T-helper 17 cell (primary cell): ENCODE data around the gene ZFAND4. TPM values are rescaled to one million over a fixed set of nuclear protein-coding genes. Genes with fewer than 3 reads are reported as not detected.
"Not testable (repeated sequence)": the region's sequence is repeated elsewhere in the genome, so short reads cannot be mapped to it uniquely, and the experiment has no call there.

Source experiments
- ATAC-seq: fragments of 150-1000 bp; cut with Tn5 transposase; 2 replicates; pipeline ENCODE4 v1.10.0; 2021; ENCODE audit warnings: mild to moderate bottlenecking, moderate library complexity
- DNase-seq, 3 donors: peaks; one replicate each; pipeline versions ENCODE4 v3.0.0 to v3.0.0-alpha.2; 2020 to 2021
- H3K9me3 ChIP-seq: one replicate; pipeline ENCODE4 v1.7.0; 2013; ENCODE audit warnings: low read length, mild to moderate bottlenecking; ENCODE audit not compliant: control insufficient read depth, poor library complexity, severe bottlenecking
- H3K27ac Mint-ChIP-seq: one replicate; pipeline ENCODE4 v1.8.0; 2022; ENCODE audit warnings: mild to moderate bottlenecking, moderate library complexity, mixed read lengths
- H3K27me3 Mint-ChIP-seq: one replicate; pipeline ENCODE4 v1.8.0; 2022; ENCODE audit warnings: mixed read lengths
- H3K36me3 Mint-ChIP-seq: one replicate; pipeline ENCODE4 v1.8.0; 2022; ENCODE audit warnings: low read depth, mixed read lengths
- H3K4me1 Mint-ChIP-seq: one replicate; pipeline ENCODE4 v1.8.0; 2022; ENCODE audit warnings: mild to moderate bottlenecking, mixed read lengths
- H3K4me3 Mint-ChIP-seq: one replicate; pipeline ENCODE4 v1.8.0; 2022; ENCODE audit warnings: mild to moderate bottlenecking, moderate library complexity, mixed read lengths
- total RNA-seq, 4 donors: library from RNA in 2 of 4; stranded (reverse) in 2 of 4; gene quantifications; one replicate each; pipeline ENCODE4 v1.2.3 and lab custom pipeline; 2022 to 2026

ZFAND4 gene
- total RNA-seq (10 to 100 TPM; 26.2 to 28.3 TPM), total RNA-seq (lab: John Stamatoyannopoulos, UW) (28.9 to 30.8 reads per million in 2 donors)

DNA sequence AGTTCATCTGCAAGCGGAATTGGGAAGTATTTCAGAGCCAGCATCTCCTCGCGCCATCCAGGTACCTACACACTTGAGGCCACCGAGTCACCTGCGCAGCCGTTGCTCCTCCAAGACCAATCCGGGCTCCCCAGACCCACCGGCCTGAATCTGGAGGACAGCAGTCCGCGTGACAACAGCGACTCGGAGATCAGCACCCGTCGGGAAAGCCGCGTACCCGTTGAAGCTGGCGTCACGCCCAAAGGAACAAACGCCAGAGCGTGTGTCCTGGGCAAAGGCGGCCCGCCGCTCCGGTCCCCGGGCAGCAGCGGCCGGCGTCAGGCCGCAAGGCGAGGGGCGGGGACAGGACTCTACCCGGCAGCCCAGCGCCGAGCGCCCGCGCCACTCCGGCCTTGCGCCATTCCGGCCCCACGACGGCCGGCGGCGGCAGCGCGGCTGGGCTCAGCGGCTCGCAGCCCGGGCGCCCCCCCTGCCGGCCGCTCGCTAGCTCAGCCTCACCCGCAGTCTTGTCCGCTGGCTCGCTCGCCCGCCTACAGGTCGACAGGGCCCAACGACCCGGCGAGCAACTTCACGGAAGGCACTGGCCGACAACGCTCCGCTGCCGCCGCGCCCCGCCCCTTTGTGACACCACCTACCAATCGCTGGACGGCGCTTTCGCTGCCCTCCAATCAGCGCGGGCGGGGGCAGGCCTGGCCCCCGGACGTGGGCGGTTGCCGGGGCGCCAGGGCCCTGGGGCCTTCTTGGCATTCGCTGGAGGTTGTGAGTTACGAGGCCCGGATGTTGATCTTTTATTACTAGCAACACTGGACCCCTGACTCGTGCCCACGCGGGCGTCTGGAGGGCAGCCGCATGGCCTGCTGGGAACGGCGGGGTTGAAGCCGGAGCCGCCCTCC lies at the start of gene ZFAND4:
Gene ZFAND4 (minus strand): TSS at position 592 of the 893 bp plus-strand sequence. CDS start 9,047 bp downstream, outside the sequence.
- H3K4me1 Mint-ChIP-seq: peaks cover 31% of the 10 kb centered on the region
- no peaks in the 10 kb centered on the region for H3K27me3 Mint-ChIP-seq

DNA sequence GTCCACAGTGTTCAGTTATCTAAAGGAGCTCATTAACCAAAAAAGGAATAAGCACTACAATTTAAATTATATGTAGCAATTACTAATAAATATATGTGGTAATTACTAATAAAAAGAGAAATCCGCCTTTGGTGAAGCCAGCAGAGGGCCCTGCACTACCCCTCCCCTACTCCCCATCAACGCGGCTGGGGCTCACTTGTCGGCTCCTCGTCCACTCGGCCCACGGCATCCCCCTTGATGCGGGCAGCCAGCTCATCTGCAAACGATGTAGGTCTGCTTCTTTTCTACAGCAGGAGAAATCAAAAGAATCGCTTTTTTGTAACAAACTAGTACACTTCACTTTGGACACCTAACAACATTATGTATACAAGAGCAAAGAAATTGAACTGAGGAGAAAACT lies 48.9 kb upstream of the ZFAND4 start:
- not testable (repeated sequence) for H3K4me3 Mint-ChIP-seq, ATAC-seq, H3K27ac Mint-ChIP-seq, H3K36me3 Mint-ChIP-seq, H3K27me3 Mint-ChIP-seq, H3K9me3 ChIP-seq, DNase-seq, H3K4me1 Mint-ChIP-seq

More for the DNA sequence above, at the start of gene ZFAND4:
- Mint-ChIP-seq H3K36me3 (peaks cover 5% of the 10 kb centered on the region), H3K27ac (peak within 1 kb of the TSS; percentile 86), H3K4me3 (peak within 1 kb of the TSS; percentile 94)
- peak; percentile 89 to 93 (median 91) for DNase-seq
- peak; percentile 97 for ATAC-seq
- no peaks in the 10 kb centered on the region for H3K9me3 ChIP-seq

DNA sequence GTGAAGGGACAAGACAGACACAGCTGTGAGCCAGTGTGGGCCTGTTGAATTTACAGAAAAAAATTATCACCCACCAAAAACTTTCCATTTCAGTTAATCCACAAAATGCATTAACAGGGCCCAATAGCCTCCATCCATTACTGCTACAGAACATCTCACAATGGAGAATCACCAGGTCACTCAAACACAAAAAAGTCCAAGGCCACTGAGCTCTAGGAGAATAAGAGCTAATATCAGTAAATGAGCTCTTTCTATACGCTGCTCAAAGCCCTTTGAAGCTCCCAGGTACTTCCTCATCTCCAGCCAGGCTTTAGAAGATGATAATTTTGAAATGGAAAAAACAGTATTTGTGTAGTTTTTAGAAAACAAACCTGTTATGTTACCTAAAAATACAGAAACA lies 45.1 kb upstream of the ZFAND4 start:
- not testable (repeated sequence) for H3K27me3 Mint-ChIP-seq, ATAC-seq, H3K27ac Mint-ChIP-seq, H3K4me3 Mint-ChIP-seq, H3K36me3 Mint-ChIP-seq, H3K9me3 ChIP-seq, H3K4me1 Mint-ChIP-seq, DNase-seq

DNA sequence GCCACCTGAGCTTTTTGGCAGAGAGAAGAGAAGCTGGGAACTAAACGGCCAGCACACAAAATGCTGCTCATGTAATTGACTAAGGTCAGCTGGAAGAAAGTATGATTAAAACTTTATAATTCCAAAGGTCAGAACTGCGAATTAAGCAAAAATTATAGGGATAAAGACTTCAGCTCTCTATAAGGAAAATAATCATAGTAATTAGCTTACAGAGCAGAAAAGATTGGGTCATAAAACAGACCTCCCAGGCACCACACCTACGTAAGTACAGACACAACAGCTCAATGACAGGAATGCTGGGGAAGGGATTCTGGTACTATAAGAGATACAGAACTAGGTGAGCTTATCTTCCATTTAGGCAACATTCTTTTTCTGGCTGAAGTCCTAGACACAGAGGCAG lies 44.5 kb upstream of the ZFAND4 start:
- not testable (repeated sequence) for H3K4me3 Mint-ChIP-seq, H3K9me3 ChIP-seq, DNase-seq, H3K4me1 Mint-ChIP-seq, ATAC-seq, H3K27me3 Mint-ChIP-seq, H3K27ac Mint-ChIP-seq, H3K36me3 Mint-ChIP-seq

DNA sequence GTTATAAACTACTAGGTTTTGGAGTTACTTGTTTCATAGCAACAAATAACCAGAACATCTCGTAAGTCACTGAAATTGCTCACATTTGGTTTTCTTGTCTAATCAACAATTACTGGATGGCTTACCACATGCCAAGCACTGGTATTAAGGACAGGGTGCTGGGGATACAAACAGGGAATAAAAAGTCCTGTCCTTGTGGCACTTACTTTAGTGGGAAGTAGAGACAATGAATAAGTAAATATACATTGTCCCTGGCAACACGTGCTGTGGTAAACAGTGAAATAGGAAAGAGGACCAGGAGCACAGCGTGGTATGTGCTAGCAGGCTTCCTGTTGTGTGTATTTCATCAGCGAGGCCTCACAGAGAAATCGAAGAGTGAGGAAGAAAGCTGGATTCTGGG lies 38.7 kb upstream of the ZFAND4 start:
- not testable (repeated sequence) for ATAC-seq, H3K27me3 Mint-ChIP-seq, H3K9me3 ChIP-seq, DNase-seq, H3K27ac Mint-ChIP-seq, H3K4me3 Mint-ChIP-seq, H3K36me3 Mint-ChIP-seq, H3K4me1 Mint-ChIP-seq

DNA sequence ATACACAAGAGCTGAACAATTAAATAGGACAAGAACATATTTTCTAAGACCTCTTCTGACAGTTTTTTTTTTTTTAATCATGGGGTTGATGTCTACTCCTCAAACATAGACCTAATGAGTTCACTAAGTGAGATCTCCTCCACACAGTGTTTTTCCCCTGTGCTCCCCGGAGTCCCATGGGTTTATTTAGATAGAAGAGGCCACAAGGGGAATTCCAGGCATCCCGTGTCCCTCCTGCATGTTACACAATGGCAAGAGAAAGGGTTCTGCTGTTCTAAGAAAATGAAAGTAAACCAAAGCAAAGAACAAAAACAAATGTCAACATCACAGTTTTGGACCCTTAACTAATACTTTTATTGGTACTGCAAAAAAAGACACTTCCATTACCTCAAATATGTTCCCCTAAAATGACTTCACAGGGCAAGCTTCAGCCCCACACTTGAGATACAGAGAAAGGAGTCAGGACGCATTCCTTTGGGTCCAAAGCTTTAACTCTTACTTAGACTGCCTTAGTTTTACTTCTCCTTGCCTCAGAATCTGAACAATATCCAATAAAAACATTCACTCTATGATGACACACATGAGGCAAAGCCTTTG lies 37.7 kb upstream of the ZFAND4 start:
- not testable (repeated sequence) for H3K36me3 Mint-ChIP-seq, H3K9me3 ChIP-seq, DNase-seq, H3K27me3 Mint-ChIP-seq, ATAC-seq, H3K27ac Mint-ChIP-seq, H3K4me1 Mint-ChIP-seq, H3K4me3 Mint-ChIP-seq

DNA sequence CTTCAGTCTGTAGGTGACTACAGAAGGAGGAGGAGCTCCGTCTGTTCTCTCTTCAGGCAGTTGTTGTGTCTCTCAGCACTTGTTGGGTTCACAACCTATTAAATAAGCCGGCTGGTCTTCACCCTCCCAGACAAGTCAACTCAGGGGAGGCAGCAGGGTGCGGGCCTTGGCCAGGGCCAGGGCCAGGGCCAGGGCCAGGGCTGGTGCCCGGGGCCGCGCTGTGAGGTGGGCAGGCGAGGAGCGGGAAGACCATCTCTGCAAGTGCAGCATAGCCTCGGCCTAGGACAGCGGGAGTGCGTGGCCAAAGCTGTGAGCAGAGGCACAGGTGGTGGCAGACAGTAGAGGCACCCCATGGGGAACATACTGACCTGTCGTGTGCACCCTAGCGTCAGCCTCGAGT lies 5.9 kb upstream of the ZFAND4 start:
- not testable (repeated sequence) for DNase-seq, H3K27ac Mint-ChIP-seq, H3K4me1 Mint-ChIP-seq, ATAC-seq, H3K4me3 Mint-ChIP-seq, H3K27me3 Mint-ChIP-seq, H3K9me3 ChIP-seq, H3K36me3 Mint-ChIP-seq

DNA sequence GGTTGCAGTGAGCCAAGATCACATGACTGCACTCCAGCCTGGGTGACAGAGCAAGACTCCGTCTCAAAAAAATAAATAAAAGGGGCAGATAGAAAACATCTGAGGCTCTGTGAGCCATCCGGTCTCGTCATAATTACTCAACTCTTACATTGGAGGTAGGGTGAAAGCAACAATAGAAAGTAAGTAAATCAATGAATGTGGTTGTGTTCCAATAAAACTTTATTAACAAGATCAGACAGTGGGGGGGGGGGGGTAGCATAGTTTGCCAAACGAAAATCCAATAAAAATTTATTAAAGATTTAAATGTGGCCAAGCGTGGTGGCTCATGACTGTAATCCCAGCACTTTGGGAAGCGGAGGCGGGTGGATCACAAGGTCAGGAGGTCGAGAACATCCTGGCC lies 2.8 kb upstream of the ZFAND4 start:
- no peak overlapping the region for H3K27ac Mint-ChIP-seq
- H3K4me3 Mint-ChIP-seq: no peak overlapping the region
- no peaks in the 10 kb centered on the region for H3K27me3 Mint-ChIP-seq
- DNase-seq: no peak
- no peak for ATAC-seq
- H3K4me1 Mint-ChIP-seq: peaks cover 14% of the 10 kb centered on the region
- no peaks in the 10 kb centered on the region for H3K9me3 ChIP-seq
- peaks cover 3% of the 10 kb centered on the region for H3K36me3 Mint-ChIP-seq

DNA sequence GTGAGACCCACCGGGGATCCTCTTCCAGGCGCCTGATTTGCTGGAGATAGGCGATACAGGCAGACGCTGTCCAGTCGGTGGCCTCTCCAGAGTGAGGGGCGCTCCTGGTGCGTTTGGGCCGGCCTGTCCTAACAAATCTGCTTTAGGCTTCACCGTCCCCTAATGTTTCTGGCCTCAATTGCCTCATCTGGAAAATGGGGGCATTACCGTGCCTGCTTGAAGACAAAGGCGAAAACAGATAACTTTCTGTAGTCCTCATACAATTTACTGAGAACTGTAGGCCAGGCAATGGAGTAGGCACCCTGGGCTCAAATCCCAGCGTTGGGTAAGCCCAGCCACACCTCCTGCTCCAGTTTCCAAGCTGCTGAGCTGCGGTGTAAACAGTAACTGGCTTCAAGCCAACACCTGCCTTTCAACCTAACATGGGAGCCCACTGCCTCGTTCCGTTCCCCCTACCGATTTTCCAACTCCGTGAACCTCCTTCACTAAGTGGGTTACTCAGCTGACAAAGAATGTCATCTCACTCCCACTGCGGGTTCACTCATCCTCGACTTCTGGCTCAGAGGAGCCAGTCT lies 589 bp upstream of the ZFAND4 start:
- H3K4me1 Mint-ChIP-seq: peaks cover 31% of the 10 kb centered on the region
- ATAC-seq (no peak), DNase-seq (no peak)
- peak overlapping the region; percentile 49 for H3K27ac Mint-ChIP-seq
- peaks cover 5% of the 10 kb centered on the region for H3K36me3 Mint-ChIP-seq
- H3K27me3 Mint-ChIP-seq: no peaks in the 10 kb centered on the region
- H3K4me3 Mint-ChIP-seq: peak overlapping the region; percentile 94
- no peaks in the 10 kb centered on the region for H3K9me3 ChIP-seq

DNA sequence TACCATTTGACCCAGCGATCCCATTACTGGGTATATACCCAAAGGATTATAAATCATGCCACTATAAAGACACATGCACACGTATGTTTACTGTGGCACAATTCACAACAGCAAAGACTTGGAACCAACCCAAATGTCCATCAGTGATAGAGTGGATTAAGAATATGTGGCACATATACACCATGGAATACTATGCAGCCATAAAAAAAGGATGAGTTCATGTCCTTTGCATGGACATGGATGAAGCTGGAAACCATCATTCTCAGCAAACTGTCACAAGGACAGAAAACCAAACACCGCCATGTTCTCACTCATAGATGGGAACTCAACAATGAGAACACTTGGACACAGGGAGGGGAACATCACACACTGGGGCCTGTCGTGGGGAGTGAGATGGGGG lies 1.3 kb downstream of the ZFAND4 start:
- Mint-ChIP-seq H3K4me3 (peak overlapping the region; percentile 94), H3K4me1 (peaks cover 33% of the 10 kb centered on the region), H3K27ac (peak overlapping the region; percentile 86)
- DNase-seq, H3K27me3 Mint-ChIP-seq, H3K36me3 Mint-ChIP-seq, H3K9me3 ChIP-seq, ATAC-seq: not testable (repeated sequence)

DNA sequence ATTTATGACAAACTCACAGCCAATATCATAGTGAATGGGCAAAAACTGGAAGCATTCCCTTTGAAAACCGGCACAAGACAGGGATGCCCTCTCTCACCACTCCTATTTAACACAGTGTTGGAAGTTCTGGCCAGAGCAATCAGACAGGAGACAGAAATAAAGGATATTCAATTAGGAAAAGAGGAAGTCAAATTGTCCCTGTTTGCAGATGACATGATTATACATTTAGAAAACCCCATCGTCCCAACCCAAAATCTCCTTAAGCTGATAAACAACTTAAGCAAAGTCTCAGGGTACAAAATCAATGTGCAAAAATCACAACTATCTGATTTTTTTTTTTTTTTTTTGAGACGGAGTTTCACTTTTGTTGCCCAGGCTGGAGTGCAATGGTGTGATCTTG lies 2.7 kb downstream of the ZFAND4 start:
- H3K27ac Mint-ChIP-seq: not testable (repeated sequence)

DNA sequence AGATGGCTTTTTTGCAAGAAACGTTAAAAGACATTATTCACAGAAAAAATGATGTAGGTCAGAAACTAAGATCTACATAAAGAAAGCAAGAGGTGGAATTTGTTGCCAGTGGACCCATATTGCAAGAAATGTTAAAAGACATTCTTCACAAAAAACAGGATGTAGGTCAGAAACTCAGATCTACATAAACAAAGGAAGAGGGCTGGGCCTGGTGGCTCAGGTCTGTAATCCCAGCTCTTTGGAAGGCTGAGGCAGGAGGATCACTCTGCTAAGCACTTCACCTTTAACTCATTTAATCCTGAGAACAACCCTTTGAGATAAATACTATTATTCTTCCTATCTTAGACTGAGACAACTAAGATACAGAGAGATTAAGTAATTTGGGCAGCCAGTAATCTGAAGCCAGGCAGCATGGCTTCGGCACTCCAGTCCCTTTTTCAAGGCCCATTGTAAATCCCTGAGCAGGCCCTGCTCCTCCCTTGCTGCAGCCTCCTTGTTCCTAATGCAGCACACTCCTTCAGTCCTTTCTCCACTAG lies 11.6 kb downstream of the ZFAND4 start:
- H3K4me3 Mint-ChIP-seq: no peak overlapping the region
- peak overlapping the region; percentile 17 for H3K27ac Mint-ChIP-seq
- ATAC-seq (no peak), DNase-seq (no peak)
- no peaks in the 10 kb centered on the region for H3K9me3 ChIP-seq
- H3K36me3 Mint-ChIP-seq: peaks cover 16% of the 10 kb centered on the region
- no peaks in the 10 kb centered on the region for H3K27me3 Mint-ChIP-seq
- peaks cover 12% of the 10 kb centered on the region for H3K4me1 Mint-ChIP-seq

More for the DNA sequence above, 2.7 kb downstream of the ZFAND4 start:
- H3K27me3 Mint-ChIP-seq, DNase-seq, H3K9me3 ChIP-seq, H3K36me3 Mint-ChIP-seq, ATAC-seq: not testable (repeated sequence)
- peaks cover 36% of the 10 kb centered on the region for H3K4me1 Mint-ChIP-seq
- H3K4me3 Mint-ChIP-seq: peak overlapping the region; percentile 26
